HepG2 (cell line): ENCODE data around the gene CHST11. TPM values are rescaled to one million over a fixed set of nuclear protein-coding genes. Genes with fewer than 3 reads are reported as not detected.
A peak's percentile ranks its signal among the peaks of the same experiment; 100 is the strongest.

Experiments used
- ATAC-seq: fragments of 200-7000 bp; cut with Tn5 transposase; 3 replicates; pipeline ENCODE4 v1.9.1; 2020; ENCODE audit warnings: mild to moderate bottlenecking, moderate library complexity
- BruUV-seq: library from RNA; stranded (reverse); fragments of 400-500 nt; replicated peaks from 2 replicates; lab custom pipeline; 2021; lab: Mats Ljungman, UMichigan
- CTCF ChIA-PET: fragments of 300-600 bp; formaldehyde crosslinking; extraction: SDS; loops from one replicate; lab custom pipeline; 2021; ENCODE audit warnings: low total read pairs, inconsistent platforms, low intra/inter-chr PET ratio; lab: Yijun Ruan, JAX
- POLR2A ChIA-PET: fragments of 350-600 bp; sonication (Branson Sonifier 250); formaldehyde crosslinking; loops from one replicate; lab custom pipeline; 2020; ENCODE audit warnings: antibody characterized with exemption, inconsistent platforms; lab: Yijun Ruan, JAX
- DNase-seq: peaks from one replicate; pipeline ENCODE4 v3.0.0-alpha.2; 2015; ENCODE audit warnings: low spot score
- FAIRE-seq: peaks from 3 replicates; lab custom pipeline; 2011; peaks lifted over from hg19 to GRCh38; lab: Jason Lieb, UNC
- H2AFZ ChIP-seq: one replicate; pipeline ENCODE4 v1.6.1; 2011; ENCODE audit warnings: low read length, inconsistent platforms
- H3K27ac ChIP-seq: fragments of 300-600 bp; 3 replicates; pipeline ENCODE4 v1.8.0; 2011; ENCODE audit warnings: mixed run types, mild to moderate bottlenecking, mixed read lengths, low read length, inconsistent platforms; ENCODE audit not compliant: insufficient read depth; ENCODE audit errors: extremely low read length
- H3K27me3 ChIP-seq, 2 experiments: fragments of 200-600 bp in 1 of 2; 2 replicates in 1 of 2; 3 replicates in 1 of 2; pipeline versions ENCODE4 v1.6.0 to v1.8.0; 2011; ENCODE audit warnings: low read length in 2 of 2, mild to moderate bottlenecking in 2 of 2, moderate library complexity in 2 of 2, inconsistent platforms in 1 of 2; ENCODE audit not compliant: insufficient read depth in 2 of 2, control insufficient read depth in 1 of 2
- H3K36me3 ChIP-seq, 2 experiments: fragments of 200-600 bp in 1 of 2; replicated peaks in 1 of 2; 2 replicates in 1 of 2; 3 replicates in 1 of 2; pipeline versions ENCODE4 v1.5.1 to v1.8.0; 2011; ENCODE audit warnings: low read length in 2 of 2, inconsistent platforms in 1 of 2; ENCODE audit not compliant: insufficient read depth in 2 of 2, control insufficient read depth in 1 of 2
- H3K4me1 ChIP-seq: 2 replicates; pipeline ENCODE4 v1.5.1; 2012; ENCODE audit warnings: low read length, inconsistent platforms; ENCODE audit not compliant: insufficient read depth
- H3K4me2 ChIP-seq: 2 replicates; pipeline ENCODE4 v1.6.0; 2011; ENCODE audit warnings: low read depth, low read length, inconsistent platforms
- H3K4me3 ChIP-seq, 3 experiments: fragments of 200-600 bp in 1 of 3; sonication (generic), shearing (Covaris generic) in 1 of 3; replicated peaks in 1 of 3; 2 replicates each; pipeline ENCODE4 v1.5.1; 2011 to 2016; ENCODE audit warnings: low read length in 3 of 3, inconsistent platforms in 2 of 3, low read depth in 2 of 3, mild to moderate bottlenecking in 2 of 3, control low read depth in 1 of 3, mixed read lengths in 1 of 3; ENCODE audit not compliant: insufficient read depth in 1 of 3
- H3K79me2 ChIP-seq: one replicate; pipeline ENCODE4 v1.6.1; 2011; ENCODE audit warnings: low read length, inconsistent platforms; ENCODE audit not compliant: insufficient read depth
- H3K9ac ChIP-seq: 2 replicates; pipeline ENCODE4 v1.6.0; 2011; ENCODE audit warnings: mild to moderate bottlenecking, low read depth, low read length, inconsistent platforms; ENCODE audit not compliant: insufficient read depth
- H3K9me3 ChIP-seq: 2 replicates; pipeline ENCODE4 v1.5.1; 2012; ENCODE audit warnings: mild to moderate bottlenecking, low read length
- H4K20me1 ChIP-seq: 2 replicates; pipeline ENCODE4 v1.6.0; 2011; ENCODE audit warnings: inconsistent platforms, mild to moderate bottlenecking, low read length, moderate library complexity; ENCODE audit not compliant: insufficient read depth
- PHF5A ChIP-seq: IDR thresholded peaks from one replicate; pipeline ENCODE4 v1.6.1; 2018; ENCODE audit warnings: low read depth, missing genetic modification reagents; ENCODE audit not compliant: unreplicated experiment
- RFX3 ChIP-seq: IDR thresholded peaks from 2 replicates; pipeline ENCODE4 v1.6.1; 2016; ENCODE audit warnings: missing biosample characterization, missing genetic modification reagents
- RNF2 ChIP-seq: fragments of 450-650 bp; conservative IDR thresholded peaks from 2 replicates; pipeline ENCODE4 v1.6.1; 2016; ENCODE audit warnings: low read depth
- SMARCE1 ChIP-seq: fragments of 450-650 bp; IDR thresholded peaks from 2 replicates; pipeline ENCODE4 v1.6.1; 2017; ENCODE audit warnings: borderline replicate concordance
- SOX5 ChIP-seq: IDR thresholded peaks from 2 replicates; pipeline ENCODE4 v1.6.1; 2016; ENCODE audit warnings: borderline replicate concordance
- SYNCRIP ChIP-seq: fragments of 200-400 bp; formaldehyde crosslinking; IDR thresholded peaks from 2 replicates; pipeline ENCODE4 v1.6.1; 2018; ENCODE audit warnings: mild to moderate bottlenecking, low read depth, low read length; ENCODE audit not compliant: insufficient read depth
- TAF15 ChIP-seq: fragments of 200-400 bp; formaldehyde crosslinking; IDR thresholded peaks from one replicate; pipeline ENCODE4 v1.6.1; 2018; ENCODE audit warnings: mild to moderate bottlenecking, low read depth, low read length; ENCODE audit not compliant: poor library complexity, severe bottlenecking
- TCF7 ChIP-seq: sonication (generic); IDR thresholded peaks from 2 replicates; pipeline ENCODE4 v1.6.1; 2016; ENCODE audit warnings: antibody characterized with exemption, low read depth
- ZNF136 ChIP-seq: sonication (generic); formaldehyde crosslinking; IDR thresholded peaks from 2 replicates; pipeline ENCODE4 v1.8.1; 2022; ENCODE audit warnings: low read depth, mild to moderate bottlenecking, moderate library complexity, missing genetic modification reagents
- ZNF263 ChIP-seq: sonication (generic); formaldehyde crosslinking; IDR thresholded peaks from 2 replicates; pipeline ENCODE4 v1.4.0; 2020; ENCODE audit warnings: missing genetic modification reagents
- ZNF883 ChIP-seq: sonication (generic); formaldehyde crosslinking; IDR thresholded peaks from 2 replicates; pipeline ENCODE4 v1.5.1; 2020; ENCODE audit warnings: mild to moderate bottlenecking, missing genetic modification reagents; ENCODE audit errors: not compliant biosample characterization
- WGBS: methylation state at CpG from one replicate; pipeline ENCODE4 v1.1.6; 2017; ENCODE audit warnings: low lambda C conversion rate; 5-methylcytosine and 5-hydroxymethylcytosine counted together
- in situ Hi-C: cut with HindIII; loops from 2 replicates; pipeline ENCODE4 v1.10.0; 2017; ENCODE audit warnings: low pct_unique_long_range_greater_than_20kb; ENCODE audit not compliant: extremely low pct_ligation_motif_present
- intact Hi-C: fragments of 100-400 bp; cut with micrococcal nuclease; formaldehyde crosslinking; loops from one replicate; pipeline ENCODE4 v1.10.0; 2022; ENCODE audit not compliant: unreplicated experiment
- polyA plus RNA-seq, 8 experiments: library from polyadenylated mRNA; depleted of rRNA in 3 of 8; stranded (reverse) in 7 of 8; unstranded in 1 of 8; fragments of >200 nt; fragmentation: Illumina TruSeq in 4 of 8; extraction: Trizol in 4 of 8; gene quantifications; 2 replicates each; pipeline versions ENCODE4 v1.2.1 to v1.2.3, GENCODE V29; 2011 to 2016; ENCODE audit warnings: low read depth in 4 of 8, missing spikeins in 1 of 8, mixed read lengths in 1 of 8; ENCODE audit not compliant: insufficient read depth in 1 of 8
- total RNA-seq, 5 experiments: library from RNA; depleted of rRNA; stranded (reverse); fragments of >200 nt; fragmentation: Illumina TruSeq; extraction: Trizol; gene quantifications; 2 replicates each; pipeline ENCODE4 v1.2.3, GENCODE V29; 2016; ENCODE audit warnings: low read depth in 1 of 5
- TF ChIP-seq, protein P1 (sequence below): sonication (generic); formaldehyde crosslinking; IDR thresholded peaks from 2 replicates; pipeline ENCODE4 v1.9.0; 2021; ENCODE audit warnings: missing genetic modification reagents, borderline replicate concordance
- TF ChIP-seq, protein P2 (sequence below): IDR thresholded peaks from 2 replicates; pipeline ENCODE4 v1.6.1; 2016; ENCODE audit warnings: control low read depth
- TF ChIP-seq, protein P3 (sequence below): IDR thresholded peaks from 2 replicates; pipeline ENCODE4 v1.6.1; 2016

CHST11 gene
- total and polyA plus RNA-seq, 2 of the 13 experiments (the other 11 are each of a cell fraction or from before 2014, with no cell fraction given), result 0.15 TPM; not detected in 1

DNA sequence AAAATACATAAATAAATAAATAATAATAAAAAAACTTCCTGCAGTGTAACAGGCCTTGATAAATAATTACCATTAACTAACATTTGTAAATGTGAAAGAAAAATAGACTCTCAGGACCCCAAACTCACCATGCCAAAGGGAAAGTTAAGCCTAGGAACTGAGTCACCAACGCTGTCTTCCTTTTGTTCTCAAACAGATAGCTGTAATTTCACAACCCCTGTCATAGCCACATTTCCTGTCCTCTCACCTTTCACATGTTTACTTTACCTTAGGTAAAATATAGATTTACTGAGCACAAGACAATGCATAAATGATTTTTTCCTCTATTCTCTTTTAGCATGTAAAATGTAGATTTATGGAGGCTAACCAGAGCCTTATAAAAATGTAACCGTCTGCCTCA is 35.9 kb upstream of the CHST11 start:
- ChIA-PET CTCF (no interaction called here), POLR2A (no interaction called here)
- no peaks in the 10 kb centered on the region for H3K9me3 ChIP-seq
- H3K4me1 ChIP-seq, result no peaks in the 10 kb centered on the region
- BruUV-seq, result no TSS peak
- H3K79me2 ChIP-seq, result no peaks in the 10 kb centered on the region
- no peak overlapping the region for H2AFZ ChIP-seq
- H3K27ac ChIP-seq, result no peak overlapping the region
- ATAC-seq (no peak), DNase-seq (no peak), FAIRE-seq (no peak)
- no peaks in the 10 kb centered on the region for H3K36me3 ChIP-seq
- intact Hi-C loops (no loop called here), in situ Hi-C loops (no loop called here)
- H3K4me2 ChIP-seq, result no peak overlapping the region
- H3K27me3 ChIP-seq, result 0 out of 5 replicates have a peak, but pooled peaks cover 0 to 4% of the 10 kb centered on the region in 2 experiments
- no peak overlapping the region for H3K9ac ChIP-seq
- 0% methylated on average over 2 of the region's 2 CpGs for WGBS
- no peak overlapping the region for H3K4me3 ChIP-seq
- no peak for TF ChIP-seq ZNF136 (CRISPR knock-in tag)
- peak; percentile 16; the same call in 1 of the 2 replicates for TF ChIP-seq SOX5
- H4K20me1 ChIP-seq, result no peaks in the 10 kb centered on the region

DNA sequence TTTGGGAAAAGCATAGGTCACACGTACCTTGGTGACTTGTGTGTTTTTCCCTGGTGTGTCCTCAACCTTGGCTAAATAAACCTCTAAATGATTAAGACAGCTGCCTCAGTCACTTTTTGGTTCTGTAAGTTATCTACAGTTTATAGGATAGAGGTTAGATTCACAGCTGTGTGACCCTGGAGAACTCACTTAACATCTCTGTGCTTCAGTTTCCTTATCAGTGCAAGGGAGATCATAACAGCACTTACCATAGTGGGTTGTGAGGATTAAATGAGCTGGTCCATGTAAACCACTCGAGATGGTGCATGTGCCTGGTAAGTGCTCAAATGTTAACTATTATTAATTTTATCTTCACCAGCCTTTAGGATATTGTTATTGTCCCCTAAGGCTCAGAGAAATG is 35.4 kb upstream of the CHST11 start:
- H3K4me2 ChIP-seq, result no peak overlapping the region
- BruUV-seq, result no TSS peak
- WGBS, result 8% methylated on average over 2 of the region's 2 CpGs
- TF ChIP-seq, protein P1, sequence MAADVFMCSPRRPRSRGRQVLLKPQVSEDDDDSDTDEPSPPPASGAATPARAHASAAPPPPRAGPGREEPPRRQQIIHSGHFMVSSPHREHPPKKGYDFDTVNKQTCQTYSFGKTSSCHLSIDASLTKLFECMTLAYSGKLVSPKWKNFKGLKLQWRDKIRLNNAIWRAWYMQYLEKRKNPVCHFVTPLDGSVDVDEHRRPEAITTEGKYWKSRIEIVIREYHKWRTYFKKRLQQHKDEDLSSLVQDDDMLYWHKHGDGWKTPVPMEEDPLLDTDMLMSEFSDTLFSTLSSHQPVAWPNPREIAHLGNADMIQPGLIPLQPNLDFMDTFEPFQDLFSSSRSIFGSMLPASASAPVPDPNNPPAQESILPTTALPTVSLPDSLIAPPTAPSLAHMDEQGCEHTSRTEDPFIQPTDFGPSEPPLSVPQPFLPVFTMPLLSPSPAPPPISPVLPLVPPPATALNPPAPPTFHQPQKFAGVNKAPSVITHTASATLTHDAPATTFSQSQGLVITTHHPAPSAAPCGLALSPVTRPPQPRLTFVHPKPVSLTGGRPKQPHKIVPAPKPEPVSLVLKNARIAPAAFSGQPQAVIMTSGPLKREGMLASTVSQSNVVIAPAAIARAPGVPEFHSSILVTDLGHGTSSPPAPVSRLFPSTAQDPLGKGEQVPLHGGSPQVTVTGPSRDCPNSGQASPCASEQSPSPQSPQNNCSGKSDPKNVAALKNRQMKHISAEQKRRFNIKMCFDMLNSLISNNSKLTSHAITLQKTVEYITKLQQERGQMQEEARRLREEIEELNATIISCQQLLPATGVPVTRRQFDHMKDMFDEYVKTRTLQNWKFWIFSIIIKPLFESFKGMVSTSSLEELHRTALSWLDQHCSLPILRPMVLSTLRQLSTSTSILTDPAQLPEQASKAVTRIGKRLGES (CRISPR knock-in tag), result no peak
- no peak for TF ChIP-seq RFX3 (CRISPR knock-in tag)
- no peak for TF ChIP-seq RNF2
- TF ChIP-seq, protein P2, sequence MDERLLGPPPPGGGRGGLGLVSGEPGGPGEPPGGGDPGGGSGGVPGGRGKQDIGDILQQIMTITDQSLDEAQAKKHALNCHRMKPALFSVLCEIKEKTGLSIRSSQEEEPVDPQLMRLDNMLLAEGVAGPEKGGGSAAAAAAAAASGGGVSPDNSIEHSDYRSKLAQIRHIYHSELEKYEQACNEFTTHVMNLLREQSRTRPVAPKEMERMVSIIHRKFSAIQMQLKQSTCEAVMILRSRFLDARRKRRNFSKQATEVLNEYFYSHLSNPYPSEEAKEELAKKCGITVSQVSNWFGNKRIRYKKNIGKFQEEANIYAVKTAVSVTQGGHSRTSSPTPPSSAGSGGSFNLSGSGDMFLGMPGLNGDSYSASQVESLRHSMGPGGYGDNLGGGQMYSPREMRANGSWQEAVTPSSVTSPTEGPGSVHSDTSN (CRISPR knock-in tag), result no peak
- TF ChIP-seq ZNF263 (CRISPR knock-in tag), result no peak
- no peak for TF ChIP-seq PHF5A (CRISPR knock-in tag)
- no peak for TF ChIP-seq TAF15
- TF ChIP-seq, protein P3, sequence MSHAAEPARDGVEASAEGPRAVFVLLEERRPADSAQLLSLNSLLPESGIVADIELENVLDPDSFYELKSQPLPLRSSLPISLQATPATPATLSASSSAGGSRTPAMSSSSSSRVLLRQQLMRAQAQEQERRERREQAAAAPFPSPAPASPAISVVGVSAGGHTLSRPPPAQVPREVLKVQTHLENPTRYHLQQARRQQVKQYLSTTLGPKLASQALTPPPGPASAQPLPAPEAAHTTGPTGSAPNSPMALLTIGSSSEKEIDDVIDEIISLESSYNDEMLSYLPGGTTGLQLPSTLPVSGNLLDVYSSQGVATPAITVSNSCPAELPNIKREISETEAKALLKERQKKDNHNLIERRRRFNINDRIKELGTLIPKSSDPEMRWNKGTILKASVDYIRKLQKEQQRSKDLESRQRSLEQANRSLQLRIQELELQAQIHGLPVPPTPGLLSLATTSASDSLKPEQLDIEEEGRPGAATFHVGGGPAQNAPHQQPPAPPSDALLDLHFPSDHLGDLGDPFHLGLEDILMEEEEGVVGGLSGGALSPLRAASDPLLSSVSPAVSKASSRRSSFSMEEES (CRISPR knock-in tag), result no peak
- no peak for TF ChIP-seq SMARCE1
- TF ChIP-seq TCF7, result no peak
- TF ChIP-seq SYNCRIP, result no peak
- TF ChIP-seq ZNF883 (CRISPR knock-in tag), result no peak

More for the DNA sequence above, 35.4 kb upstream of the CHST11 start:
- H3K4me3 ChIP-seq, result no peak overlapping the region
- no peak overlapping the region for H2AFZ ChIP-seq
- 0 out of 5 replicates have a peak, but pooled peaks cover 0 to 4% of the 10 kb centered on the region in 2 experiments for H3K27me3 ChIP-seq
- H3K27ac ChIP-seq, result no peak overlapping the region
- ATAC-seq (no peak), FAIRE-seq (no peak), DNase-seq (no peak)
- intact Hi-C loops, result no loop called here
- no peaks in the 10 kb centered on the region for H3K36me3 ChIP-seq
- H3K79me2 ChIP-seq, result no peaks in the 10 kb centered on the region
- no peaks in the 10 kb centered on the region for H3K4me1 ChIP-seq
- H4K20me1 ChIP-seq, result no peaks in the 10 kb centered on the region
- ChIA-PET POLR2A (no interaction called here), CTCF (no interaction called here)
- in situ Hi-C loops, result no loop called here
- no peaks in the 10 kb centered on the region for H3K9me3 ChIP-seq
- H3K9ac ChIP-seq, result no peak overlapping the region
